Upper lobe of left lung (tissue), 6 donors: ENCODE results near the gene TMEM14A. TPM values are rescaled to one million over a fixed set of nuclear protein-coding genes. Genes with fewer than 3 reads are reported as not detected.

Source experiments
- ATAC-seq, 2 donors: fragments of 200-7000 bp; cut with Tn5 transposase; one replicate each; pipeline ENCODE4 v1.9.1; 2022; ENCODE audit warnings: mild to moderate bottlenecking in 2 of 2, moderate library complexity in 2 of 2; ENCODE audit not compliant: low FRiP score in 2 of 2
- DNase-seq, 2 donors: peaks; one replicate each; pipeline ENCODE4 v3.0.0-alpha.2; 2019 to 2020
- H3K27ac ChIP-seq, 4 donors: fragments of 200-600 bp; sonication (generic); one replicate each; pipeline ENCODE4 v1.5.1; 2016 to 2019
- H3K27me3 ChIP-seq, 4 donors: fragments of 200-600 bp; sonication (generic); one replicate each; pipeline ENCODE4 v1.5.1; 2017 to 2019
- H3K36me3 ChIP-seq, 4 donors: fragments of 200-600 bp; sonication (generic); one replicate each; pipeline ENCODE4 v1.5.1; 2016 to 2019
- H3K4me1 ChIP-seq, 4 donors: fragments of 200-600 bp; sonication (generic); one replicate each; pipeline ENCODE4 v1.5.1; 2018 to 2019
- H3K4me3 ChIP-seq, 4 donors: fragments of 200-600 bp; sonication (generic); one replicate each; pipeline ENCODE4 v1.5.1; 2017 to 2019; ENCODE audit warnings: mild to moderate bottlenecking in 2 of 4, moderate library complexity in 1 of 4
- H3K9me3 ChIP-seq, 4 donors: fragments of 200-600 bp; sonication (generic); one replicate each; pipeline ENCODE4 v1.5.1; 2018 to 2019
- CTCF ChIP-seq, 6 experiments: fragments of 450-650 bp in 4 of 6; fragments of 200-600 bp in 2 of 6; sonication (generic) in 2 of 6; IDR thresholded peaks; one replicate each; pipeline ENCODE4 v1.5.1; 2016 to 2019; ENCODE audit warnings: antibody characterized with exemption in 6 of 6
- EP300 ChIP-seq, 4 donors: sonication (generic); formaldehyde crosslinking; IDR thresholded peaks; one replicate each; pipeline ENCODE4 v1.5.1; 2017; ENCODE audit warnings: antibody characterized with exemption in 4 of 4, control low read depth in 2 of 4
- POLR2A ChIP-seq, 4 donors: fragments of 450-650 bp; IDR thresholded peaks; one replicate each; pipeline ENCODE4 v1.5.1; 2016 to 2017; ENCODE audit warnings: antibody characterized with exemption in 4 of 4, mild to moderate bottlenecking in 2 of 4
- POLR2AphosphoS5 ChIP-seq, 2 donors: sonication (generic); formaldehyde crosslinking; IDR thresholded peaks; one replicate each; pipeline ENCODE4 v1.5.1; 2017; ENCODE audit warnings: antibody characterized with exemption in 2 of 2
- WGBS, 2 donors: methylation state at CpG; one replicate each; pipeline ENCODE4 v1.1.5; 2017 to 2018; 5-methylcytosine and 5-hydroxymethylcytosine counted together
- total RNA-seq, 6 donors: library from RNA; depleted of rRNA in 4 of 6; stranded (reverse); fragments of >200 nt in 4 of 6; gene quantifications; one replicate each; pipeline versions ENCODE4 v1.1.0 to v1.2.1, GENCODE V29; 2016 to 2021
- donor health status: DM: no; HTN: no; CAD: no; lungs with moderate emphysema.
- donor health status: DM: no; HTN: yes; CAD: no; lungs with severe emphysema.

Gene TMEM14A
- total RNA-seq, 6 donors from 2014 or later, result 8.7 to 25.3 (median 14.3) TPM; not detected in 1

DNA sequence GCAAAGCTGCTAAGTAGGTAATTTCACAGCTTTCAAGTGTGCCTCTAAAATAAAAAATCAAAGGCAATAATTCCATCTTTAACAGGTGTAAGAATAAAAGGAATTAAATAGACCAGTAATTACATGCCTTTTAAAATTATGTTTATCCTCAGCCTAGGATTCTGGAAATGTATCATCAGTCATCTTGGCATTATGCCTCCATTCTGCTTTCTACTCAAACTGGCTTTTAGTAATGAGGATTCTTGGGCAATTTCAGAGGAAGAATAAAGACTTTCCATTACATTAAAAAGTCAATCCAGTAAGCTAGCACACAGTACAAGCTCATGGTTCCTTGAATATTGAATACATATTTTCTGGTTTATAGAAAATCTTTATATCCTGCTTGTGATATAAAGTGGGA is 47.6 kb downstream of the TMEM14A start:
- no peaks in the 10 kb centered on the region for H3K27me3 ChIP-seq
- no peaks in the 10 kb centered on the region for H3K4me1 ChIP-seq
- ATAC-seq (no peak), DNase-seq (no peak)
- H3K36me3 ChIP-seq, result no peaks in the 10 kb centered on the region
- no peaks in the 10 kb centered on the region for H3K9me3 ChIP-seq
- no peak overlapping the region for H3K4me3 ChIP-seq
- H3K27ac ChIP-seq, result no peak overlapping the region
- TF ChIP-seq CTCF (IDR thresholded peaks at IDR 0.05), result no peak
- no peak for TF ChIP-seq POLR2AphosphoS5 (IDR thresholded peaks at IDR 0.05)
- no peak for TF ChIP-seq EP300 (IDR thresholded peaks at IDR 0.05)
- no peak for TF ChIP-seq POLR2A (IDR thresholded peaks at IDR 0.05)

GRCh38 chr6:52720321-52720720 is 49.4 kb downstream of the TMEM14A start:
- H3K27me3 ChIP-seq, result no peaks in the 10 kb centered on the region
- H3K4me1 ChIP-seq, result peaks cover 0 to 9% (median 0%) of the 10 kb centered on the region in 4 donors
- TF ChIP-seq EP300 (IDR thresholded peaks at IDR 0.05) (no peak), POLR2AphosphoS5 (IDR thresholded peaks at IDR 0.05) (no peak), POLR2A (IDR thresholded peaks at IDR 0.05) (no peak), CTCF (IDR thresholded peaks at IDR 0.05) (no peak)
- H3K36me3 ChIP-seq, result no peaks in the 10 kb centered on the region
- 35 to 56% methylated on average over 2 of the region's 2 CpGs for WGBS, 2 donors
- H3K4me3 ChIP-seq, result no peak overlapping the region
- ATAC-seq (no peak), DNase-seq (no peak)
- H3K9me3 ChIP-seq, result no peaks in the 10 kb centered on the region
- H3K27ac ChIP-seq, result no peak overlapping the region

- peak in 1 of 2 donors; percentile 69 for ATAC-seq
- H3K4me1 ChIP-seq, result peaks cover 0 to 13% (median 0%) of the 10 kb centered on the region in 4 donors
- TF ChIP-seq POLR2A (IDR thresholded peaks at IDR 0.05) (no peak), POLR2AphosphoS5 (IDR thresholded peaks at IDR 0.05) (no peak), EP300 (IDR thresholded peaks at IDR 0.05) (no peak), CTCF (IDR thresholded peaks at IDR 0.05) (no peak)
- H3K4me3 ChIP-seq, result no peak overlapping the region
- WGBS, 2 donors, result 61 to 66% methylated on average over 2 of the region's 2 CpGs
- no peaks in the 10 kb centered on the region for H3K36me3 ChIP-seq
- H3K9me3 ChIP-seq, result no peaks in the 10 kb centered on the region
- no peak for DNase-seq
- no peaks in the 10 kb centered on the region for H3K27me3 ChIP-seq
- H3K27ac ChIP-seq, result no peak overlapping the region
These were observed 53.1 kb downstream of the TMEM14A start for GRCh38 chr6:52724042-52724405.

DNA sequence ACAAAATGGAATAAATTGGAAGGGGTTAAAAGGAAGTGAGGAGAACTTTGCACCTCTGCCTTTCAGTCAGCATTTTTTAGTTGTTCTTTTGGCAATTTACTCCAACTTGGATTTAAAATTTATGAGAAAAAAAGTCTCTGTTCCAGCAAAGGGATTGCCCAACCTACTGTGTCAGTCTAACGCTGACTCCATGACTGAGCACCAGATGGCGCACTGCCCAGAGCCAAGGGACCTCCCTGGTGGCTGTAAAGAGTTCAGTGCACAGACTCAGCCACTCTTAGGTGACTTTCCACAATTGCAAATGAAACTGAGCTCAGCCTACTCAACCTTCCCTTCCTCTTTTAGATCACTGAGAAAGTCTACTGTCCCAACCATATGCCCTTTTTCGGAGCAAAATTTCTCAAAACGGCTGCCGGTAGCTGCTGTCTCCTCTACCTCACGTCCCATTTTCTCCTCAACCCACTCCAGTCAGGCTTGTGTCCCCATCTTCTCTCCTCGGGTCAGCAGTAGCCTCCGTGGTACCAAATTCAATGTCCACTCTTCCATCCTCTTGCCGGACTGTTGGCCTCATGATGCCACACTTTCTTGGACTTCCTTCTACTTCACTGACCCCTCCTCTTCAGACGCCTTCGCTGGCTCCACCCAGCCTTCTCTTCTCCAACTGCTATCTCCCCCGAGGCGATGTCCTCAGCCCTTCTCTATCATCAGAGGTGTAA is 53.7 kb downstream of the TMEM14A start:
- no peaks in the 10 kb centered on the region for H3K27me3 ChIP-seq
- ATAC-seq (peak; percentile 82 to 87), DNase-seq (peak in 1 of 2 donors; percentile 82)
- WGBS, 2 donors, result 78 to 79% methylated on average over 13 of the region's 13 CpGs
- peak overlapping the region in 2 of 4 donors; percentile 32 to 57 for H3K27ac ChIP-seq
- TF ChIP-seq POLR2AphosphoS5 (IDR thresholded peaks at IDR 0.05) (no peak), CTCF (IDR thresholded peaks at IDR 0.05) (peak in 4 of 6 experiments; percentile 31 to 46 (median 38)), EP300 (IDR thresholded peaks at IDR 0.05) (no peak), POLR2A (IDR thresholded peaks at IDR 0.05) (no peak)
- peaks cover 0 to 13% (median 0%) of the 10 kb centered on the region in 4 donors for H3K4me1 ChIP-seq
- no peaks in the 10 kb centered on the region for H3K9me3 ChIP-seq
- H3K4me3 ChIP-seq, result no peak overlapping the region
- H3K36me3 ChIP-seq, result no peaks in the 10 kb centered on the region

- no peaks in the 10 kb centered on the region for H3K36me3 ChIP-seq
- ATAC-seq (peak in 1 of 2 donors; percentile 22), DNase-seq (peak in 1 of 2 donors; percentile 47)
- peaks cover 0 to 13% (median 0%) of the 10 kb centered on the region in 4 donors for H3K4me1 ChIP-seq
- 55 to 63% methylated on average over 2 to 3 of the region's 3 CpGs for WGBS, 2 donors
- H3K4me3 ChIP-seq, result no peak overlapping the region
- no peaks in the 10 kb centered on the region for H3K9me3 ChIP-seq
- TF ChIP-seq CTCF (IDR thresholded peaks at IDR 0.05) (no peak), EP300 (IDR thresholded peaks at IDR 0.05) (no peak), POLR2AphosphoS5 (IDR thresholded peaks at IDR 0.05) (no peak)
- H3K27me3 ChIP-seq, result no peaks in the 10 kb centered on the region
- H3K27ac ChIP-seq, result peak overlapping the region in 2 of 4 donors; percentile 32 to 57
These were observed 54.2 kb downstream of the TMEM14A start for GRCh38 chr6:52725143-52725534.
